ENCODE results near the gene LPP. TPM values are rescaled to one million over a fixed set of nuclear protein-coding genes. Genes with fewer than 3 reads are reported as not detected.
"Not testable (repeated sequence)": the region's sequence is repeated elsewhere in the genome, so short reads cannot be mapped to it uniquely, and the experiment has no call there.

The LPP gene
- total RNA-seq, 1 experiment from 2014 or later = 54.0 TPM

GRCh38 chr3:188128905-188129304, 25.1 kb upstream of the LPP start:
- no peak overlapping the region for H3K4me3 ChIP-seq (replicated peaks in 1 of 2; ENCODE audit: low read depth in 1 of 2, low read length in 2 of 2)
- H4K20me1 ChIP-seq (ENCODE audit: insufficient read depth) = no peaks in the 10 kb centered on the region
- no peaks in the 10 kb centered on the region for H3K9me3 ChIP-seq (ENCODE audit: control insufficient read depth in 1 of 2, insufficient read depth in 1 of 2, low read depth in 1 of 2, low read length in 2 of 2)
- H2AFZ ChIP-seq (ENCODE audit: low read depth, low read length, poor library complexity, severe bottlenecking) = no peak overlapping the region
- H3K27me3 ChIP-seq (ENCODE audit: insufficient read depth, low read length) = no peaks in the 10 kb centered on the region
- no peaks in the 10 kb centered on the region for H3K9me2 ChIP-seq (ENCODE audit: insufficient read depth)
- ChIA-PET CTCF (no interaction called here), POLR2A (interaction anchor here (0.7 kb wide), 1 partner anchor 826 kb away, joined by 3 read pairs; no protein-coding TSS in a partner anchor), RAD21 (ENCODE audit: low non-redundant PET in 1 of 2, low total read pairs in 2 of 2, uncharacterized antibody in 2 of 2, unreplicated experiment in 2 of 2) (no interaction called here)
- intact Hi-C loops (cut with micrococcal nuclease) = no loop called here
- peaks cover 0 to 3% of the 10 kb centered on the region in 2 experiments; a peak in 1 of 4 replicates for H3K4me1 ChIP-seq (ENCODE audit: control insufficient read depth in 1 of 2, insufficient read depth in 2 of 2, low read length in 2 of 2)
- no peak for ATAC-seq
- H3K27ac ChIP-seq (ENCODE audit: low read depth, low read length) = no peak overlapping the region
- no peaks in the 10 kb centered on the region for H3K36me3 ChIP-seq (ENCODE audit: control insufficient read depth in 1 of 2, insufficient read depth in 2 of 2, low read length in 2 of 2)
- H3K79me2 ChIP-seq (ENCODE audit: insufficient read depth, low read length) = no peaks in the 10 kb centered on the region
- TF ChIP-seq EZH2phosphoT487 (IDR thresholded peaks at IDR 0.05; ENCODE audit: borderline replicate concordance) (no peak), CTCF (IDR thresholded peaks at IDR 0.05 in 2 of 3, conservative IDR thresholded peaks at IDR 0.05 in 1 of 3; ENCODE audit: borderline replicate concordance in 1 of 3, insufficient read depth in 1 of 3, low read depth in 2 of 3, low read length in 2 of 3) (no peak)
- BruUV-seq (replicated peaks) = no TSS peak
- DNase-seq (ENCODE audit: low read depth, low spot score) = no peak
- no peak overlapping the region for H3K9ac ChIP-seq (ENCODE audit: low read length)
- H3K4me2 ChIP-seq (ENCODE audit: low read length) = no peak overlapping the region

DNA sequence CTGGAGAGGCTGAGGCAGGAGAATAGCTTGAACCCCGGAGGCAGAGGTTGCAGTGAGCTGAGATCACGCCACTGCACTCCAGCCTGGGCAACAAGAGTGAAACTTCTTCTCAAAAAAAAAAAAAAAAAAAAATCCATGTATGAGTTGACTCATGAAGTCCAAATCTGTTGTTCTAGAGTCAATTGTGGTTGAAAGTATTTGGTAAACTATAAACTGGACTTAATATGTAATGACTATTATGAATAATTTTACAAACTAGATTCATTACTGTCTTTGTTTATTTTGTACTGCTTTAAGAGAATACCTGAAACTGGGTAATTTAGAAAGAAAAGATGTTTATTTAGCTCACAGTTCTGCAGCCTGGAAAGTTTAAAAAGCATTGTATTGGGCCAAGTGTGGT, 22.9 kb upstream of the LPP start:
- H4K20me1 ChIP-seq (ENCODE audit: insufficient read depth); POLR2A ChIA-PET; H3K27me3 ChIP-seq (ENCODE audit: insufficient read depth, low read length); H3K4me1 ChIP-seq (ENCODE audit: control insufficient read depth in 1 of 2, insufficient read depth in 2 of 2, low read length in 2 of 2); H3K9me3 ChIP-seq (ENCODE audit: control insufficient read depth in 1 of 2, insufficient read depth in 1 of 2, low read depth in 1 of 2, low read length in 2 of 2); intact Hi-C loops (cut with micrococcal nuclease); DNase-seq (ENCODE audit: low read depth, low spot score); ATAC-seq; H3K9me2 ChIP-seq (ENCODE audit: insufficient read depth); H3K9ac ChIP-seq (ENCODE audit: low read length); BruUV-seq (replicated peaks); H3K4me2 ChIP-seq (ENCODE audit: low read length); CTCF ChIA-PET; H3K79me2 ChIP-seq (ENCODE audit: insufficient read depth, low read length); H3K27ac ChIP-seq (ENCODE audit: low read depth, low read length); H3K36me3 ChIP-seq (ENCODE audit: control insufficient read depth in 1 of 2, insufficient read depth in 2 of 2, low read length in 2 of 2); H3K4me3 ChIP-seq (replicated peaks in 1 of 2; ENCODE audit: low read depth in 1 of 2, low read length in 2 of 2); RAD21 ChIA-PET (ENCODE audit: low non-redundant PET in 1 of 2, low total read pairs in 2 of 2, uncharacterized antibody in 2 of 2, unreplicated experiment in 2 of 2); H2AFZ ChIP-seq (ENCODE audit: low read depth, low read length, poor library complexity, severe bottlenecking): not testable (repeated sequence)
